HCT116 (cell line): ENCODE measurements around the gene RPS6KL1. TPM values are rescaled to one million over a fixed set of nuclear protein-coding genes. Genes with fewer than 3 reads are reported as not detected.

Experiments
- ATAC-seq: fragments of 200-7000 bp; cut with Tn5 transposase; 2 replicates; pipeline ENCODE4 v1.9.1; 2020; ENCODE audit warnings: mild to moderate bottlenecking, moderate library complexity
- BruUV-seq: library from RNA; stranded (reverse); fragments of 400-500 nt; replicated peaks from 2 replicates; lab custom pipeline; 2021; lab: Mats Ljungman, UMichigan
- CTCF ChIA-PET: fragments of 300-600 bp; sonication (Branson Sonifier 250); formaldehyde crosslinking; loops from one replicate; lab custom pipeline; 2021; ENCODE audit warnings: antibody characterized with exemption; lab: Charles Lee
- POLR2A ChIA-PET: fragments of 300-600, 350-600 bp; sonication (Branson Sonifier 250); formaldehyde crosslinking; loops from one replicate; lab custom pipeline; 2021; ENCODE audit warnings: antibody characterized with exemption; lab: Charles Lee
- RAD21 ChIA-PET, 2 experiments: fragments of 300-600 bp; sonication (Branson Sonifier 250); formaldehyde crosslinking; loops; one replicate each; lab custom pipeline; 2023; ENCODE audit warnings: low total read pairs in 2 of 2; ENCODE audit not compliant: uncharacterized antibody in 2 of 2, unreplicated experiment in 2 of 2, low non-redundant PET in 1 of 2; lab: Charles Lee
- DNase-seq: peaks from one replicate; pipeline ENCODE4 v3.0.0-alpha.2; 2010; ENCODE audit warnings: low read depth, low spot score
- H2AFZ ChIP-seq: fragments of 200-600 bp; shearing (Covaris generic), sonication (generic); 2 replicates; pipeline ENCODE4 v1.6.1; 2017; ENCODE audit warnings: low read depth, mixed run types, mixed read lengths, antibody characterized with exemption, low read length; ENCODE audit not compliant: poor library complexity, severe bottlenecking
- H3K27ac ChIP-seq: 2 replicates; pipeline ENCODE4 v1.5.1; 2012; ENCODE audit warnings: low read depth, low read length
- H3K27me3 ChIP-seq: fragments of 200-600 bp; sonication (generic); 2 replicates; pipeline ENCODE4 v1.6.1; 2016; ENCODE audit warnings: mixed run types, low read length, mixed read lengths; ENCODE audit not compliant: insufficient read depth
- H3K36me3 ChIP-seq, 2 experiments: fragments of 200-500 bp in 1 of 2; fragments of 200-600 bp in 1 of 2; sonication (Bioruptor generic) in 1 of 2; sonication (generic) in 1 of 2; 2 replicates each; pipeline versions ENCODE4 v1.5.1 to v1.6.1; 2014 to 2016; ENCODE audit warnings: low read length in 2 of 2, inconsistent platforms in 1 of 2, mixed read lengths in 1 of 2, mixed run types in 1 of 2; ENCODE audit not compliant: insufficient read depth in 2 of 2, control insufficient read depth in 1 of 2
- H3K4me1 ChIP-seq, 2 experiments: fragments of 200-600 bp in 1 of 2; sonication (generic) in 1 of 2; 2 replicates each; pipeline versions ENCODE4 v1.5.1 to v1.6.1; 2012 to 2017; ENCODE audit warnings: low read length in 2 of 2, inconsistent platforms in 1 of 2, mild to moderate bottlenecking in 1 of 2, mixed read lengths in 1 of 2, mixed run types in 1 of 2, moderate library complexity in 1 of 2; ENCODE audit not compliant: insufficient read depth in 2 of 2, control insufficient read depth in 1 of 2
- H3K4me2 ChIP-seq: fragments of 200-600 bp; sonication (generic); 2 replicates; pipeline ENCODE4 v1.6.1; 2017; ENCODE audit warnings: mixed run types, low read length, mixed read lengths
- H3K4me3 ChIP-seq, 2 experiments: fragments of 200-600 bp in 1 of 2; sonication (generic) in 1 of 2; replicated peaks in 1 of 2; 2 replicates each; pipeline ENCODE4 v1.5.1; 2011 to 2016; ENCODE audit warnings: low read length in 2 of 2, control low read depth in 1 of 2, low read depth in 1 of 2, mild to moderate bottlenecking in 1 of 2, mixed read lengths in 1 of 2, mixed run types in 1 of 2
- H3K79me2 ChIP-seq: fragments of 200-600 bp; sonication (generic); 2 replicates; pipeline ENCODE4 v1.6.1; 2017; ENCODE audit warnings: mild to moderate bottlenecking, mixed run types, low read length, moderate library complexity, mixed read lengths; ENCODE audit not compliant: insufficient read depth
- H3K9ac ChIP-seq: fragments of 200-600 bp; sonication (generic); 2 replicates; pipeline ENCODE4 v1.6.1; 2016; ENCODE audit warnings: low read length, mixed read lengths
- H3K9me2 ChIP-seq: fragments of 200-600 bp; sonication (generic), shearing (Covaris generic); 2 replicates; pipeline ENCODE4 v1.6.1; 2017; ENCODE audit warnings: mixed run types, mild to moderate bottlenecking, moderate library complexity; ENCODE audit not compliant: insufficient read depth
- H3K9me3 ChIP-seq, 2 experiments: fragments of 200-500 bp in 1 of 2; fragments of 200-600 bp in 1 of 2; sonication (Bioruptor generic) in 1 of 2; sonication (generic) in 1 of 2; 2 replicates each; pipeline ENCODE4 v1.6.1; 2014 to 2017; ENCODE audit warnings: low read length in 2 of 2, mixed read lengths in 2 of 2, inconsistent platforms in 1 of 2, low read depth in 1 of 2, mild to moderate bottlenecking in 1 of 2, mixed run types in 1 of 2, moderate library complexity in 1 of 2; ENCODE audit not compliant: control insufficient read depth in 1 of 2, insufficient read depth in 1 of 2
- H4K20me1 ChIP-seq: fragments of 200-600 bp; sonication (generic), shearing (Covaris generic); 2 replicates; pipeline ENCODE4 v1.6.1; 2017; ENCODE audit warnings: mixed run types, mild to moderate bottlenecking, moderate library complexity; ENCODE audit not compliant: insufficient read depth
- CEBPB ChIP-seq: IDR thresholded peaks from 2 replicates; pipeline ENCODE4 v1.6.1; 2012; ENCODE audit warnings: low read depth
- CTCF ChIP-seq, 3 experiments: fragments of 200-600 bp in 1 of 3; sonication (generic) in 1 of 3; IDR thresholded peaks in 2 of 3; conservative IDR thresholded peaks in 1 of 3; 2 replicates each; pipeline ENCODE4 v1.5.1; 2012 to 2017; ENCODE audit warnings: low read depth in 2 of 3, low read length in 2 of 3, antibody characterized with exemption in 1 of 3, borderline replicate concordance in 1 of 3, control low read depth in 1 of 3, mild to moderate bottlenecking in 1 of 3, mixed read lengths in 1 of 3, mixed run types in 1 of 3, moderate library complexity in 1 of 3; ENCODE audit not compliant: insufficient read depth in 1 of 3
- ELF1 ChIP-seq: IDR thresholded peaks from 2 replicates; pipeline ENCODE4 v1.6.1; 2012; ENCODE audit warnings: low read depth, borderline replicate concordance
- EZH2 ChIP-seq: fragments of 200-600 bp; sonication (generic); IDR thresholded peaks from 2 replicates; pipeline ENCODE4 v1.6.1; 2017; ENCODE audit warnings: antibody characterized with exemption, mixed run types
- EZH2phosphoT487 ChIP-seq: fragments of 200-600 bp; IDR thresholded peaks from 2 replicates; pipeline ENCODE4 v1.6.1; 2018; ENCODE audit warnings: antibody characterized with exemption, borderline replicate concordance
- JUND ChIP-seq: IDR thresholded peaks from 2 replicates; pipeline ENCODE4 v1.6.1; 2012
- MAX ChIP-seq: IDR thresholded peaks from 2 replicates; pipeline ENCODE4 v1.6.1; 2012
- POLR2AphosphoS5 ChIP-seq: IDR thresholded peaks from 2 replicates; pipeline ENCODE4 v1.6.1; 2011; ENCODE audit warnings: mild to moderate bottlenecking, low read depth, low read length, moderate library complexity
- RAD21 ChIP-seq: IDR thresholded peaks from 2 replicates; pipeline ENCODE4 v1.6.1; 2012; ENCODE audit warnings: low read depth, mild to moderate bottlenecking
- SRF ChIP-seq: IDR thresholded peaks from 2 replicates; pipeline ENCODE4 v1.6.1; 2012; ENCODE audit warnings: low read depth
- YY1 ChIP-seq: IDR thresholded peaks from 2 replicates; pipeline ENCODE4 v1.6.1; 2011; ENCODE audit warnings: low read length, low read depth, moderate library complexity, mild to moderate bottlenecking; ENCODE audit not compliant: insufficient replicate concordance; ENCODE audit errors: extremely low read depth
- ZBTB33 ChIP-seq: IDR thresholded peaks from 2 replicates; pipeline ENCODE4 v1.6.1; 2011; ENCODE audit warnings: mild to moderate bottlenecking, low read length, moderate library complexity; ENCODE audit not compliant: insufficient replicate concordance; ENCODE audit errors: extremely low read depth
- ZFX ChIP-seq: fragments of 450-650 bp; IDR thresholded peaks from 2 replicates; pipeline ENCODE4 v1.6.1; 2017
- intact Hi-C: fragments of 100-400 bp; cut with micrococcal nuclease; formaldehyde crosslinking; loops from 2 replicates; pipeline ENCODE4 v1.10.0; 2022
- total RNA-seq: library from RNA; stranded (reverse); gene quantifications from one replicate; pipeline ENCODE4 v1.2.1, GENCODE V29; 2021; ENCODE audit not compliant: unreplicated experiment
- TF ChIP-seq, protein P1 (sequence below): IDR thresholded peaks from 2 replicates; pipeline ENCODE4 v1.6.1; 2012

The RPS6KL1 gene
- total RNA-seq, 1 experiment from 2014 or later, result 6.7 TPM

DNA sequence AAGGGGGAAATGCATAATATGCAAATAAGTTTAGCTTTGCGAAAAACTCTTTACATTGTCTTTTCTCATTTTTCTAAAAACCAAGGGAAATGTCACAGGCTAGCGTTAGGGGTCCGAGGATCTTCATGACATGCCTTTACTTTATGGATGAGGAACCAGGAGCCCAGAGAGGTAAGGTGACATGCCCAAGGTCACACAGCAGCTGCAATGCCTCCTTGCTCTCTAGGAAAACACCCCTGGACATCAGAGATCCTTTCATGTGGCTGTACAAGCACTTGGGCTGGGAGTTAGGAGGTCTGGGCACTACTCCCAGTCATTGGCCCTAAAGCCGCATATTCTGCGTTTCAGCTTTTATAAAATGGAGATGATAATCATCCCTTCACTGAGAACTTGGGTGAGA is 47.9 kb downstream of the RPS6KL1 start:
- no peaks in the 10 kb centered on the region for H3K9me2 ChIP-seq
- no peak overlapping the region for H3K4me2 ChIP-seq
- no peaks in the 10 kb centered on the region for H3K36me3 ChIP-seq
- ChIA-PET POLR2A (no interaction called here), CTCF (interaction anchor here (7.1 kb wide), 1 partner anchor 14 kb away, joined by 54 read pairs; no protein-coding TSS in a partner anchor), RAD21 (no interaction called here)
- intact Hi-C loops, result no loop called here
- no peak overlapping the region for H3K9ac ChIP-seq
- no peaks in the 10 kb centered on the region for H3K27me3 ChIP-seq
- no peak for ATAC-seq
- BruUV-seq, result no TSS peak
- no peaks in the 10 kb centered on the region for H3K4me1 ChIP-seq
- no peaks in the 10 kb centered on the region for H4K20me1 ChIP-seq
- no peak for DNase-seq
- no peak overlapping the region for H3K27ac ChIP-seq
- H3K79me2 ChIP-seq, result no peaks in the 10 kb centered on the region
- no peak overlapping the region for H2AFZ ChIP-seq
- H3K9me3 ChIP-seq, result no peaks in the 10 kb centered on the region
- H3K4me3 ChIP-seq, result no peak overlapping the region
- no peak for TF ChIP-seq ELF1
- no peak for TF ChIP-seq ZFX
- TF ChIP-seq EZH2, result no peak
- no peak for TF ChIP-seq SRF
- no peak for TF ChIP-seq CEBPB
- TF ChIP-seq ZBTB33, result no peak
- TF ChIP-seq, protein P1, sequence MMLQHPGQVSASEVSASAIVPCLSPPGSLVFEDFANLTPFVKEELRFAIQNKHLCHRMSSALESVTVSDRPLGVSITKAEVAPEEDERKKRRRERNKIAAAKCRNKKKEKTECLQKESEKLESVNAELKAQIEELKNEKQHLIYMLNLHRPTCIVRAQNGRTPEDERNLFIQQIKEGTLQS, result no peak
- no peak for TF ChIP-seq CTCF (IDR thresholded peaks at IDR 0.05 in 2 of 3, conservative IDR thresholded peaks at IDR 0.05 in 1 of 3; ENCODE audit: borderline replicate concordance in 1 of 3, insufficient read depth in 1 of 3, low read depth in 2 of 3, low read length in 2 of 3)
- no peak for TF ChIP-seq YY1
- no peak for TF ChIP-seq JUND
- no peak for TF ChIP-seq EZH2phosphoT487
- no peak for TF ChIP-seq MAX
- no peak for TF ChIP-seq POLR2AphosphoS5
- TF ChIP-seq RAD21, result no peak
- TF ChIP-seq, all 23 proteins: peak for 0
